NCI-H2081 (cell line): ENCODE results near the gene CDK6.

ENCODE experiments used
- DNase-seq, 2 experiments: peaks; one replicate each; lab custom pipeline; 2025; lab: John Stamatoyannopoulos, UW

Gene CDK6

GRCh38 chr7:92680442-92680841 lies 155.9 kb downstream of the CDK6 start:
- no peak for DNase-seq

GRCh38 chr7:92678291-92678920 lies 158.0 kb downstream of the CDK6 start:
- DNase-seq, result peak in 1 of 2 experiments; percentile 39

GRCh38 chr7:92674379-92674778 lies 162.0 kb downstream of the CDK6 start:
- peak in 1 of 2 experiments; percentile 27 for DNase-seq

- no peak for DNase-seq
These were observed 164.7 kb downstream of the CDK6 start for GRCh38 chr7:92671505-92672169.

- DNase-seq, result no peak
These were observed 166.0 kb downstream of the CDK6 start for GRCh38 chr7:92670204-92670851.

- no peak for DNase-seq
These were observed 166.7 kb downstream of the CDK6 start for GRCh38 chr7:92669616-92670165.

- DNase-seq, result no peak
These were observed 167.8 kb downstream of the CDK6 start for GRCh38 chr7:92668564-92668963.

GRCh38 chr7:92667816-92668535 lies 168.4 kb downstream of the CDK6 start:
- no peak for DNase-seq

GRCh38 chr7:92665926-92666325 lies 170.4 kb downstream of the CDK6 start:
- no peak for DNase-seq

- DNase-seq, result no peak
These were observed 174.7 kb downstream of the CDK6 start for GRCh38 chr7:92661651-92662050.

GRCh38 chr7:92658671-92659070 lies 177.7 kb downstream of the CDK6 start:
- no peak for DNase-seq

GRCh38 chr7:92657391-92657790 lies 179.0 kb downstream of the CDK6 start:
- no peak for DNase-seq

- no peak for DNase-seq
These were observed 180.3 kb downstream of the CDK6 start for GRCh38 chr7:92656121-92656520.

- no peak for DNase-seq
These were observed 181.0 kb downstream of the CDK6 start for GRCh38 chr7:92655346-92655884.

GRCh38 chr7:92653136-92653535 lies 183.2 kb downstream of the CDK6 start:
- no peak for DNase-seq

GRCh38 chr7:92652536-92652935 lies 183.8 kb downstream of the CDK6 start:
- DNase-seq, result no peak

- no peak for DNase-seq
These were observed 186.0 kb downstream of the CDK6 start for GRCh38 chr7:92650391-92650790.

- no peak for DNase-seq
These were observed 188.3 kb downstream of the CDK6 start for GRCh38 chr7:92648067-92648466.

- DNase-seq, result no peak
These were observed 188.7 kb downstream of the CDK6 start for GRCh38 chr7:92647652-92648051.

GRCh38 chr7:92647011-92647625 lies 189.3 kb downstream of the CDK6 start:
- no peak for DNase-seq
